Activated B cell treated with CpG ODN at 0.5 μM for 24 hours (primary cell): ENCODE measurements around the gene PDS5A. TPM values are rescaled to one million over a fixed set of nuclear protein-coding genes. Genes with fewer than 3 reads are reported as not detected.

Source experiments
- ATAC-seq: fragments of 200-7000 bp; cut with Tn5 transposase; one replicate; pipeline ENCODE4 v1.10.0; 2021; ENCODE audit warnings: low read depth, mild to moderate bottlenecking, moderate library complexity
- CTCF ChIA-PET: fragments of 350-600 bp; sonication (Branson Sonifier 250); formaldehyde crosslinking; loops from one replicate; lab custom pipeline; 2021; ENCODE audit warnings: antibody characterized with exemption; lab: Charles Lee
- POLR2A ChIA-PET: fragments of 350-600 bp; sonication (Branson Sonifier 250); formaldehyde crosslinking; loops from one replicate; lab custom pipeline; 2021; ENCODE audit warnings: antibody characterized with exemption; lab: Charles Lee
- DNase-seq: peaks from one replicate; pipeline ENCODE4 v3.0.0; 2022
- H3K27ac Mint-ChIP-seq: one replicate; pipeline ENCODE4 v1.8.0; 2020; ENCODE audit warnings: mixed read lengths
- H3K27me3 Mint-ChIP-seq: one replicate; pipeline ENCODE4 v1.8.0; 2021; ENCODE audit warnings: mixed read lengths
- H3K36me3 Mint-ChIP-seq: one replicate; pipeline ENCODE4 v1.8.0; 2021; ENCODE audit warnings: low read depth, mixed read lengths
- H3K4me1 Mint-ChIP-seq: one replicate; pipeline ENCODE4 v1.8.0; 2021; ENCODE audit warnings: mixed read lengths
- H3K4me3 Mint-ChIP-seq: one replicate; pipeline ENCODE4 v1.8.0; 2020; ENCODE audit warnings: mild to moderate bottlenecking, mixed read lengths
- H3K9me3 Mint-ChIP-seq: one replicate; pipeline ENCODE4 v1.8.0; 2020; ENCODE audit warnings: mixed read lengths
- CTCF ChIP-seq: fragments of 200-600 bp; IDR thresholded peaks from one replicate; pipeline ENCODE4 v1.8.0; 2022; ENCODE audit warnings: antibody characterized with exemption, mild to moderate bottlenecking
- intact Hi-C: fragments of 100-400 bp; cut with micrococcal nuclease; formaldehyde crosslinking; loops from one replicate; pipeline ENCODE4 v1.15.1; 2024
- total RNA-seq: library from RNA; stranded (reverse); gene quantifications from 2 replicates; pipeline ENCODE4 v1.2.3, GENCODE V29; 2022

The PDS5A gene
- total RNA-seq, 1 donor from 2014 or later: 103 TPM

DNA sequence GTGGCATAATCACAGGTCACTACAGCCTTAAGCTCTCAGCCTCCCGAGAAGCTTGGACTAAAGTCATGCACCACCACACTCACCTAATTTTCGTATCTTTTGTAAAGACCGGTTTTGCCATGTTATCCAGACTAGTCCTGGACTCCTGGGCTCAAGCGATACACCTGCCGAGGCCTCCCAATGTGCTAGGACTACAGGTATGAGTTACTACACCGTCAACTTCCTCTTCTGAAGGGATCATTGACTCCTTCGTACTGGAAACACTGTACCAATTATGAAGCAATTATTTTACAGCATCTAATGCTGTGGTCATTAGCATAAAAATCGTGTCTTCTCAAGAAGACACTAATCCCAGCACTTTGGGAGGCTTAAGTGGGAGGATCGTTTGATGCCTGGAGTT lies 35.2 kb downstream of the PDS5A start:
- Mint-ChIP-seq H3K9me3 (no peaks in the 10 kb centered on the region), H3K27me3 (no peaks in the 10 kb centered on the region), H3K4me3 (peak overlapping the region; percentile 36), H3K4me1 (peaks cover 71% of the 10 kb centered on the region), H3K27ac (peak overlapping the region; percentile 70), H3K36me3 (peaks cover 7% of the 10 kb centered on the region)
- DNase-seq: no peak
- peak; percentile 57 for ATAC-seq
- ChIA-PET POLR2A (interaction anchor here (0.6 kb wide), 1 partner anchor 18 kb away, joined by 4 read pairs; no protein-coding TSS in a partner anchor), CTCF (no interaction called here)
- TF ChIP-seq CTCF: no peak
- intact Hi-C loops: no loop called here

DNA sequence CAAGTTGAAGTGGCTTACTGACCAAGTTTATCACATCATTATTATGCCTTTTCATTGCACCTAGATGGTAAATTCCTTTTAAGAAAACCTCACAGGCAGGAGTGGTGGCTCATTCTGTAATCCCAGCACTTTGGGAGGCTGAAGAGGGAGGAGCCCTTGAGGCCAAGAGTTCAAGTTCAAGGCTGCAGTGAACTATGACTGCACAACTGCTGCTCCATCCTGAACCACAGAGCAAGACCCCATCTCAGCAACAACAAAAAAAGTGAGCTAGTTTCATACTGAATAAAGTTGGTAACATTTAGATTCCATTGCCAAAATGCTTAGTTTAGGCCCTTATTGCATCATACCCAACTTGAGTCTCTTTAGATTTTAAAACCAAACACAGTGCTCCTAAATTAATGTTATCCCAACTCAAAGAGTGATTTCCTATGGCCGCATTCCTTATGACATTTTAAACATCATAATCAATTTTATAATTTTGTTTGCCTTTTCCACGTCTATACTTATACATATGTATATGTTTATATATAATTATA lies 36.0 kb downstream of the PDS5A start:
- ChIA-PET POLR2A (no interaction called here), CTCF (no interaction called here)
- ATAC-seq (no peak), DNase-seq (no peak)
- intact Hi-C loops: no loop called here
- Mint-ChIP-seq H3K27me3 (no peaks in the 10 kb centered on the region), H3K36me3 (peaks cover 10% of the 10 kb centered on the region), H3K4me3 (no peak overlapping the region), H3K9me3 (no peaks in the 10 kb centered on the region), H3K4me1 (peaks cover 67% of the 10 kb centered on the region), H3K27ac (peak overlapping the region; percentile 59)
- no peak for TF ChIP-seq CTCF

DNA sequence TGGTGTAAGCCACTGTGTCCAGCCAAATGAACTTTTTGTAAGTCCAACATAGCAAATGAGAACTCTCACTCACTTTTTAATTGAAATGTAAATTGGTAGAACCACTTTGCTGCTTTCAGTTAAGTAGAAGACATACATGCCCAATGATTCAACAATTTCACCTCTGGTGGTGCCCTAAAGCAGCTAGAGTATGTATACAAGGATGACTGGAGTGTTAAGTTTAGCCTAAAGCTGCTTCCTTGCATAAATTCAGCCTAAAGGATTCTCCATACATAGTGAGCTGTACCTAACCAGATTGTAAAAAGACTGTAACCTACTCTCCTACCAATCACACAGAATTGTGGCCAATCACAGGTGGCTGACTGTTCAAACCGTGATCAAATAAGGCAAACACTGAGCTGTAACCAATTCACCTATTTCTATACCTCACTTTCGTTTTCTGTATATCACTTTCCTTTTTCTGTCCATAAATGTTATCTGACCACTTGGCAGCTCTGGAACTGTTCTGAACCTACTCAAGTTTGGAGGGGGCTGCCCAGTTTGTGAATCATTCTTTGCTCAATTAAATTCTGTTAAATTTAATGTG lies 39.9 kb downstream of the PDS5A start:
- intact Hi-C loops: no loop called here
- Mint-ChIP-seq H3K27me3 (no peaks in the 10 kb centered on the region), H3K27ac (peak overlapping the region; percentile 20), H3K9me3 (no peaks in the 10 kb centered on the region), H3K4me3 (no peak overlapping the region), H3K4me1 (peaks cover 63% of the 10 kb centered on the region), H3K36me3 (peaks cover 12% of the 10 kb centered on the region)
- DNase-seq: no peak
- ChIA-PET POLR2A (interaction anchor here (0.5 kb wide), 1 partner anchor 1095 kb away, joined by 3 read pairs; no protein-coding TSS in a partner anchor), CTCF (no interaction called here)
- ATAC-seq: no peak
- no peak for TF ChIP-seq CTCF

DNA sequence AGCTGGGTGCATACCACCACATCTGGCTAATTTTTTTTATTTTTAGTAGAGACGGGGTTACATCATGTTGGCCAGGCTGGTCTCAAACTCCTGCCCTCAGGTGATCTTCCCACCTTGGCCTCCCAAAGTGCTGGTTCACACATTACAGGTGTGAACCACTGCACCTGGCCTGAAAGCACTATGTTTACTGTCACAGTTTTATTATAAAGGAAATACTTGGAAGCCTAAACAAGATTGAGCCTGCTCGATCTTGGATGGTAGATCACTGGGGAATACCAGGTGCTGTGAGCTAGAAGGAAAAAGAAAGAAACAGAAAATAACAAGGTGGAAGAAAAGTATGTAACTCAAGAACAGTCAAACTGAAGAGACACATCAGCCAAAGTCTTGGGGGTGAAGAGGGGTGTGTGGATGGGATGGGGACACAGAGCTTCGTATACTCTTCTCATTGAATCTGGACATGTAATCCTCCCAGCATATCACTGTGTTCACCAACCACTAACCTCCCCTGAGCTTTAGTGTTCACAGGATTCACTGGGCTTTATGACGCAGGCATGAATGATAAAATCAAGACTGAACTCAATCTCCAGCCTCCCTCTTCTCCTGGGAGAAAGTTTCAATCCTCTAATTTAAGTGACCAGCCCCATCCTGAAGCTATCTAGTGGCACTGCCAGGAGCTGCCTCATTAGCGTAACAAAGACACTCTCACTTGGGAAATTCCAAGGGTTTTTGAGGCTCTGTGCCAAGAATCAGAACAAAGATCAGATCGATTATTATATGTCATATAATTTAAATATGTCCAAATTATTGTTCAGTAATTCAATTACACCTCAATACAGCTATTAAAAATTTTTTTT lies 40.9 kb downstream of the PDS5A start:
- H3K4me3 Mint-ChIP-seq: no peak overlapping the region
- ChIA-PET CTCF (no interaction called here), POLR2A (interaction anchor here (0.5 kb wide), 1 partner anchor 1094 kb away, joined by 3 read pairs; no protein-coding TSS in a partner anchor)
- peaks cover 62% of the 10 kb centered on the region for H3K4me1 Mint-ChIP-seq
- TF ChIP-seq CTCF: no peak
- no peaks in the 10 kb centered on the region for H3K27me3 Mint-ChIP-seq
- H3K36me3 Mint-ChIP-seq: peaks cover 13% of the 10 kb centered on the region
- intact Hi-C loops: no loop called here
- H3K27ac Mint-ChIP-seq: peak overlapping the region; percentile 16
- H3K9me3 Mint-ChIP-seq: no peaks in the 10 kb centered on the region
- DNase-seq: no peak
- no peak for ATAC-seq
